ENCODE data around the gene DDX54.
"Not testable (repeated sequence)": the region's sequence is repeated elsewhere in the genome, so short reads cannot be mapped to it uniquely, and the experiment has no call there.

The DDX54 gene

DNA sequence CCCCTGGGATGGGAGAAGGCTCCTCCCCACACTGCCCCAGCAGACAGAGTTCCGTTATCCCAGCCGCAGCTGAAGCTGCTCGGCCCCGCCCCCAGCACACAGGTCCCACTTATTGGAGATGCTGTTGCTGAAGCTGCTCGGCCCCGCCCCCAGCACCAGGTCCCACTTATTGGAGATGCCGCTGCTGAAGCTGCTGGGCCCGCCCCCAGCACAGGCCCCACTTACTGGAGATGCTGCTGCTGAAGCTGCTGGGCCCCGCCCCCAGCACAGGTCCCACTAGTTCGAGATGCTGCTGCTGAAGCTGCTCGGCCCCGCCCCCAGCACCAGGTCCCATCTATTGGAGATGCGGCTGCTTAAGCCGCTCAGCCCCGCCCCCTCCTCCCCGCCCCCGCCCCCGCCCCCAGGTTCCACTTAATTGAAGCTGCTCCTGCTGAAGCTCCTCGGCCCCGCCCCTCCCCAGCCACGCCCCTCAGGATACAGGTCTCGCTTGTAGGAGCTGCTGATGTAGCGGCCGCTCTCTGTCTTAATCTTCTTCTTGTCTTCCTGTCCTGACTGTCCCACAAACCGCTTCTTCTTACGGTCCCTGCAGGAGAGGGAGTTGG lies 23.8 kb downstream of the DDX54 start:
- DNase-seq (ENCODE audit: low spot score): no peak

DNA sequence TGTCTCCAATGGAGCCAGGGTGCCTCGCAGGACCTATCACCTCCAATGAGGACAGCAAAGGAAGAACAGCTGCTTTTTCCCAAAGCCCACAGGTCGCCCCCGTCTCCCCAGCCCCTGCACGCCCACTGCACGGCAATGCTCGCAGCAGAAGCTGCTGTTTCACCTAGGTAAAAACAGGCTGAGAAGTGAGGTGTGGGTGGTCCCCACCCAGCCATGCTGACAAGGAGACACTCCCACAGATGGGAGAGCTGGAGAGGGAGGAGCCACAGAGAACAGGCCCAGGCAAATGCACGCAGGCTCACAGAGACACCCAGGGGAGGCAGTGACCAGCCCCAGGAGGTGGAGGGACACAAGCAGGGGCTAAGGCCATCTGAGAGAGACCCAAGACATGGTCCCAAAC lies 25.3 kb downstream of the DDX54 start:
- no peak for DNase-seq (ENCODE audit: low spot score)

DNA sequence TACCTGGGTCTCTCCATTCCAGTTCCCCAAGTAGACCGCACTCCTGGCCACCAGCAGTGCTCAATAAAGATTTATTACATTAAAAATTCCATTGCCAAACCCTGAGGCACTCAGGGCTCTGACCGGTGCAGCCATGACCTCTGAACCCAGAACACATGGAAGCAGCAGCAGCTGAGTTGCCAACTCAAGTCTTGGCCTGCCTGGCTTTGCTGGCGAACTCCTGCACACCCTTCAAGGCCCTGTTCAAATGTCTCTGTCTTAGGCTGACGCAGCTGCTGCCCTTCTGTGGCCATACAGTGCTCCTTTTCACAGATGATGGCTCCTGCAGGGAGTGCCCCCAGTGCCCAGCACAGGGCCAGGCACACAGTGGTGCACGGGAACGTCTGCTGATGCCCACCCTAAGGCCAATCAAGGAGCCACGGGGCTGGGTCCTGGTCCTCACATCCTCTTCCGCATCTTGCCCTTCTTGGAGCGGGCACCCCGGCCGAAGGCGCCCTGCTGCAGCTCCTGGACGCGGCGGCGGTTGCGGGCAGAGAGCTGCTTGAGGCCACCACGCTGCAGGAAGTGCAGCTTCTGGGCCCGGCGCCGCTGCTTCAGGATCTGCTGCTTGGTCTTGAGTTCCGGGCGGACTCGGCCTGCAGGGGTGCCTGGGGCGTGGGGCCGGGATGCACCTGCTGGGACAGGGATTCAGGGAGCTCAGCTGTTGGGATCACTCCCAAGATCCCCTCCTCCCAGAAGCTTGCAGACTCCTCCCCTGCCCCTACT lies 26.7 kb downstream of the DDX54 start:
- no peak for DNase-seq (ENCODE audit: low spot score)

DNA sequence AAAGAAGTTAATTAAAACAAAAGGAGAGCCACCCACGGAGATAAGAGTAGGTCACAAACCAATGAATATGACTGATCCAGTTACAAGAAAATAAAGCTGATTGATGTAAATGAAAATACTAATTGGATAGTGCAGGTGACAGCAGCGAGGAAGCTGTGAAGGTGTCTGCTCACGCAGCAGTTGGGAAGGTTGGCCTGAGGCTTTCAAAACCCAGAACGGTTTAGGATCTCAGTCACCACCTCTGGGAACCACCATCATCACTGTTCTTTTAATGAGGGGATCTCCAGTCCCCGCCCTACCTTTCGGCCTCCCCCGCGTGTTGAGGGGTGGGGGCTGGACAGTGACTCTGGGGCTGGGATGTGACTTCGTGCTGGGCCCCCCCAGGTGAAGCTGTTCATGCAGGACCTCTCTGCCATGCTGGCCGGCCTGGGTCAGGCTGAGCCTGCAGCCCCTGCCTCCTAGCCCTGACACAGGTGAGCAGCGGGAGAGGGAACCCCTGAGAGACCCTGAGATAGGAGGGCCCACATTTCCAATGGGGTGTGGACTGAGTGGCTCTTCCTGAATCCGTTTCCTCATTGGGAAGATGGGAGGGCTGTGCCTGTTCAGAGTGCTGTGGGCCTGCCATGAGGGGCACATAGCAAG lies 27.9 kb downstream of the DDX54 start:
- DNase-seq (ENCODE audit: low spot score): no peak

DNA sequence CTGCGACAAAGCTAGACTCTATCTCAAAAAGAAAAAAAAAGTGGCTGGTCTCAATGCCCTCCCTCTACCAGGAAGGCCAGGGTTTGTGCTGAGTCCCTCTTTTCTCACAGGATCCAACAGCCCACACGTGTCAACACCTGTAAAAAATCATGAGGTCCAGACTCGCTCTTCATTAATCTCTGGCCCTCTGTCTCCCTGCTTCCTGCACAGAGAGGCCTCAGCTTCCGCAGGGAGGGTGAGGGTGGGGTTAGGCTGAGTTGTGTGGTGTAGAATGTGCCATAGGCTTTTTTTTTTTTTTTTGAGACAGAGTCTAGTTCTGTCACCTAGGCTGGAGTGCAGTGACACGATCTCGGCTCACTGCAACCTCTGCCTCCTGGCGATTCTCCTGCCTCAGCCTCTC lies 29.6 kb downstream of the DDX54 start:
- DNase-seq (ENCODE audit: low spot score): no peak

DNA sequence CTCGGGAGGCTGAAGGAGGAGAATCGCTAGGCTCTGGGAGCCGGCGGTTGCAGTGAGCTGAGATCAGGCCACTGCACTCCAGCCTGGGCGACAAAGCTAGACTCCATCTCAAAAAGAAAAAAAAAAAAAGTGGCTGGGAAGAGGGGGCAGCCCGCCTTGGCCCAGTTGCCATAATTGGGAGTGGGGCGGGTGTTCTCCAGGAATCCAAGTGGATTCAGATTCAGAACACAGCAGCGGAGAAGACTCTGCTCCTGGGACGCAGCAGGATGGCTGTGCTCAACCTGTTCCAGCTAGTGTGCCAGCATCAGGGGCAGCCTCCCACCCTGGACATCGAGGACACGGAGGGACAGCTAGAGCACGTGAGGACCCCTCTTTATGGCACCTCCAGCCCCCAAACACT lies 30.2 kb downstream of the DDX54 start:
- no peak for DNase-seq (ENCODE audit: low spot score)

DNA sequence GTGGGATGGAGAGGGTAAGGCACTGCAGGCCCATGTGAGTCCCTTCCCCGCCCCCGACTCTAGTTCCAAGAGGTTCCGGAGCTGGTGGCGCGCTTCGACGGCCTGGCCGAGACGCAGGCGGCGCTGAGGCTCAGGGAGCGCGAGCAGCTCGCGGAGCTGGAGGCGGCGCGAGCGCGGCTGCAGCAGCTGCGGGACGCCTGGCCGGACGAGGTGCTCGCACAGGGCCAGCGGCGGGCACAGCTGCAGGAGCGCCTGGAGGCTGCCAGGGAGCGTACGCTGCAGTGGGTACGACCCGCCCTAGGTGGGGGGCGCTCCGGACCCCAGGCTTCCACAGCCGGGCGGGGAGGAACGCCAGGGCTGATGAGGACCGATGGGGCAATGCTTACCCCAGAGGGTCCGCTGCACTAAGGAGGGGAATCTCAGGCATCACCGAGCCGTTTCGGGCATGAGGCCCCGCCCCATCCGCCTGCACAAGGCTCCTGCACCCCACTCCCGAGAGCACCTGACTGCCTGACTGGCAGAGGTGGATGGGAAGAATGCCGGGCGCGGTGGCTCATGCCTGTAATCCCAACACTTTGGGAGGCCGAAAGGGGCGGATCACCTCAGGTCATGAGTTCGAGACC lies 30.8 kb downstream of the DDX54 start:
- no peak for DNase-seq (ENCODE audit: low spot score)

DNA sequence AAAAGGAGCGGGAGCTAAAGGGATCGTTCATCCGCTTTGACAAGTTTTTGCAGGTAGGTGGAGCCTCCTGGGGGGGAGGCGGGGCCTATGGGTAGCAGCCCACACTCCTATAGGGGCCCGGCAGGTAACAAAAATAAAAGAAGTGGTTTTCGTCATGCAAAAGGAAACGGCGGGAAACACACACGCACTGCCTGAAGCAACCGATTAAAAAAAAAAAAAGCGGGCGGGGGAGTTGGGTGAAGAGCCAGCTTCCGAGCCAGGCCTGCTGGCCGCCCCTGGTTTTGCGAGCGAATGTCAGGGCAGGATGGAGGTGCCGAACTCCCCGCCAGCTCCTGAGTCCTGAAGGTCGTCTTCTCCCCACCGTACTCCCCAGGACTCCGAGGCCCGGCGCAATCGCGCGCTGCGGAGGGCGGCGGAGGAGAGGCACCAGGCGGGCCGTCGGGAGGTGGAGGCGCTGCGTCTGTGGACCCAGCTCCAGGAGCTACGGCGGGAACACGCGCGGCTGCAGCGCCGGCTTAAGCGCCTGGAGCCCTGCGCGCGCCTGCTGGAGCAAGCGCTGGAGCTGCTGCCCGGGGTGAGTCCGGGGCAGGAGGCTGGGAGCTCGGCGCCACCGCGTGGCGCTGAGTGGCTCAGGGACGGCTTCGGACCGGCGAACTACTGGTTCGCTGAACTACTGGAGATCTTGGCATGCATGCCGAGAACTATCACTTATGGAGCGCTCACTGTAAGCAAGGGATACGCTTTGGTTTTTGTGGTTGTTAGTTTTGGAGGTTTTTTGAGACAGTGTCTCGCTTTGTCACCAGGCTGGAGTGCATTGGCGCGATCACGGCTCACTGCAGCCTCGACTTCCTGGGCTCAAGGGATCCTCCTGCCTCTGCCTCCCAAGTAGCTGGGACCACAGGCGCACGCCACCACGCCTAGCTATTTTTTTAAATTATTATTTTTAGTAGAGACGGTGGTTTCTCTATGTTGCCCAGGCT lies 32.2 kb downstream of the DDX54 start:
- peak; percentile 78 for DNase-seq (ENCODE audit: low spot score)

DNA sequence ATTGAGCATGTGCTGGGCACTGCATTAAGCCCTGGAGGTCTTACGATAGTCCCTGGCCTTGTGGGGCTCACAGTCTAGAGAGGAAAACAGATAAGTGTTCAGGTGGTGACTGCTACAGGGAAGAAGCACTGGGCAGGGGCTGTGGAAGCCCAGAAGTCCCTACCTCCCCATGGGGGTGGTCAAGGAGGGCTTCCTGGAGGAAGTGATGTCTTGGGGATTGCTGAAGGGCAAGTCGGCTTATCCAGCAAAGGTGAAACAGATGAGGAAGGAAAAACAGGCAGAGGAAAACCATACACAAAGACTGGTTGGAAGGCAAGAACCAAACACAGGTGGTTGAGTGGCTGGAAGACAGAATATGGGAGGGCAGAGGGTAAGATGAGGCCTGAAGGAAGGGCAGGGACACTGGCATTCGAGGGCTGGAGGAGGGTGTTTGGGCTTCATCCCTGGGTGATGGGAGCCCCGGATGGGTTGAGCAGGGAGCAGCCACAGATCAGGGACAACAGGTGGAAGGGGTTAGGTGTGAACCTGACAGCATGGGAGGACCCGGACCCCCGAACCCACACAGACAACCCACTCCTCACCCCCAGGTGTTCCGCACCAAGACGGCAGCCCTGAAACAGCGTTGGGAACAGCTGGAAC lies 33.0 kb downstream of the DDX54 start:
- no peak for DNase-seq (ENCODE audit: low spot score)

DNA sequence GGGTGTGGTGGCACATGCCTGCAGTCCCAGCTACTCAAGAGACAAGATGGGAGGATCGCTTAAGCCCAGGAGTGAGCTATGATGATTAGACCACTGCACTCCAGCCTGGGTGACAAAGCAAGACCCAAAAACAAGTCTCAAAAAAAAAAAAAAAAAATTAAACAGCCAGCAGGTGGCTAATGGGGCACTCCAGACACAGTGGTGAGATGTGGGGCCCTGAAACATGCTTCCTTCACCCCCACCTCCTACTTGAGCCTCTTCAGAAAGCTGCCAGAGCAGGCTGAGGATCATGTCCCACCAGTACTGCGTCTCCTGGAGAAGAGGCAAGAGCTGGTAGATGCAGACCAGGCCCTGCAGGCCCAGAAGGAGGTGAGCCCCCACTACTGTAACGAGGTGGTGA lies 33.6 kb downstream of the DDX54 start:
- DNase-seq (ENCODE audit: low spot score): no peak

DNA sequence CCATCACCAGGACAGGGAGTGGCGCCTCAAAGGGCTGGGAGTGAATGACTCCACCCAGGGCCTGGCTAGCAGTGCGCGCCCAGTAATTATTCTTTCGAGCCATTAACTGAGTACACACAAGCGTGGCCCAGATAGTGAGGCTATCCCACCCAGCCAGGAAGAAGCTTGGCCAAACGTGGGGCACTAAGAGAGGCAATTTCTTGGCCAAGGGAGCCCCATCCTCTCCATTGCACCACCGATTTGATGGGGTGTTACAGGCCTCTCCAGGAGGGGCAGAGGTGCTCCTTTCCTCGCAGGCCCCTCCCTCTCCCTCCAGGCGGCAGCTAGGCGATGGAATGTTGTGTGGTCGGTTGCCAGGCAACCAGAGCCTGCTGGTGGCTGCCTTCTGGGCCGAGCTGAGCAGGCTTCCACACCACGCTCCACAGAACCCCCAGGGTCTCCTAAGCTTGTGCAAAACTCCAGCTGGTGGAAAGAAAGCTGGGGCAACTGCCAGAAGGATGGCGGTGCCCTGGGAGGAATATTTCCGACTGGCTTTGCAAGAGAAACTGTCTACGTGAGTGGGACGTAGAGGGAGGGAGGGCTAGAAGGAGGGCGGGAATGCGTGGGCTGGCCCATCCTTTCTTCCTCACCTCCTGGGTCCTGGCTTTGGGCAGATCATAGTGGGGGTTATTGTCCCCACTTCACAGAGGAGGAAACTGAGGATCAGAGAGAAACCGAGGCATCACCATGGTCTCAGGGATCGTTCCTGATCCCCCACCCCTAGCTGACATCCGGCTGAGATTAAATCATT lies 35.7 kb downstream of the DDX54 start, which contains the start of gene CFAP73:
Gene CFAP73 (plus strand): TSS at position 364 of the 790 bp plus-strand sequence. CDS start 134 bp downstream, at position 498.
- DNase-seq (ENCODE audit: low spot score): no peak

DNA sequence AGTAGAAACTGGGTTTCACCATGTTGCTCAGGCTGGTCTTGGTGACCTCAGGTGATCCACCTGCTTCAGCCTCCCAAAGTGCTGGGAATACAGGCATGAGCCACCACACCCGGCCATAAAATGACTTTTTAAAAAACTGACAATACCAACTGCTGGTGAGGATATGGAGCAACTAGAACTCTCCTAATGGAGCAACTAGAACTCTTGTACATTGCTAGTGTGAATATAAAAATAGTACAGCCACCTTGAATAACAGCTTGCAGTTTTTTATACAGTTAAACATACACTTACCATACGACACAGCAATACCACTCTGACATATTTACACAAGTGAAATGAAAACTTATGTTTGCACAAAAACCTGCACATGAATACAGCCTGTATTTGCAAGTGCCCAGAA lies 38.3 kb downstream of the DDX54 start:
- DNase-seq (ENCODE audit: low spot score): no peak

DNA sequence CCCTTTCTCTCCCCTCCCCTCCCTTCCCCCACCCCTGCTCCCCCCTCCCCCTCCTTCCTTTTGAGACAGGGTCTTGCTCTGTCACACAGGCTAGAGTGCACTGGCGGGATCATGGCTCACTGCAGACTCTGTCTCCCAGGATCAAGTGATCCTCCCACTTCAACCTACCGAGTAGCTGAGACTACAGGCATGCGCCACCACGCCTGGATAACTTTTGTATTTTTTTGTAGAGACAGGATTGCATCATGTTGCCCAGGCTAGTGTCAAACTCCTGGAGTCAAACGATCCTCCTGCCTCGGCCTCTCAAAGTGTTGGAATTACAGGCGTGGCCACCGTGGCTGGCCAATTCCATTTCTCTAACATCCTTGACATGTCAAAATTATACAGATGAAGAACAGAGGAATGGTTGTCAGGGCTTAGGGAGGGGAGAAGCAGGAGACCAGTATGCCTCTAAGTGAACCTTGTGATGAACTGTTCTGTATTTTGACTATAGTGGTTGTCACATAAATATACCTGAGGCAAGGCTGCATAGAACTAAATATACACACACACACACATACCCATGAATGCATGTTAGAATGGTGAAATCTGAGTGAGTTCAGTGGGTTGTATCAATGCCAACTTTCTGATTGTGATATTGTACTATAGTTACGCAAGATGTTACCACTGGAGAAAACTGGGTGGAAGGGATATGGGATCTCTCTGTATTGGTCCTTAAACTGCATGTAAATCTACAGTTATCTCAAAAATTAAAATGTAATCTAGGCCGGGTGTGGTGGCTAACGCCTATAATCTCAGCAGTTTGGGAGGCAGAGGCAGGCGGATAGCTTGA lies 39.3 kb downstream of the DDX54 start:
- no peak for DNase-seq (ENCODE audit: low spot score)

DNA sequence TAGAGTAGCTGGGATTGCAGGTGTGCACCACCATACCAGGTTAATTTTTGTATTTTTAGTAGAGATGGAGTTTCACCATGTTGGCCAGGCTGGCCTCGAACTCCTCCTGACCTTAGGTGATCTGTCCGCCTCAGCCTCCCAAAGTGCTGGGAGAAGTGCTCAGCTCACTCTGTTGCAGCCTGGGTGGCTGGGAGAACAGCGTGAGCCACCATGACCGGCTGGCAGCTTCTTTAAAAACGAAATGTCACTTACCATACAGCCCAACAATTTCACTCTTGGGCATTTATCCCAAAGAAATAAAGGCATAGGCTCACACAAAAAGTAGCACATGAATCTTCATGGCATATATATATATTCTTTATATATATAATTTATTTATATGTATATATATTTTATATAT lies 40.5 kb downstream of the DDX54 start:
- no peak for DNase-seq (ENCODE audit: low spot score)

DNA sequence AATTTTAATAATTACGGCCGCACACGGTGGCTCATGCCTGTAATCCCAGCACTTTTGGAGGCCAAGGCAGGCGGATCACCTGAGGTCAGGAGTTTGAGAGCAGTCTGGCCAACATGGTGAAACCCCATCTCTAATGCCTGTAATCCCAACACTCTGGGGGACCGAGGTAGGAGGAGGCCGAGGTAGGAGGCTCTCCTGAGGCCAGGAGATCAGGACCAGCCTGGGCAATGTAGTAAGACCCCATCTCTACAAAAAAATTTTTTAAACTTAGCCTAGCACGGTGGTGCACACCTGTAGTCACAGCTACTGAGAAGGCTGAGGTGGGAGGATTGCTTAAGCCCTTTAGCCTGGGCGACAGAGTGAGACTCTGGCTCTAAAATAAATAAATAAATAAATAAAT lies 41.3 kb downstream of the DDX54 start:
- DNase-seq (ENCODE audit: low spot score): no peak

DNA sequence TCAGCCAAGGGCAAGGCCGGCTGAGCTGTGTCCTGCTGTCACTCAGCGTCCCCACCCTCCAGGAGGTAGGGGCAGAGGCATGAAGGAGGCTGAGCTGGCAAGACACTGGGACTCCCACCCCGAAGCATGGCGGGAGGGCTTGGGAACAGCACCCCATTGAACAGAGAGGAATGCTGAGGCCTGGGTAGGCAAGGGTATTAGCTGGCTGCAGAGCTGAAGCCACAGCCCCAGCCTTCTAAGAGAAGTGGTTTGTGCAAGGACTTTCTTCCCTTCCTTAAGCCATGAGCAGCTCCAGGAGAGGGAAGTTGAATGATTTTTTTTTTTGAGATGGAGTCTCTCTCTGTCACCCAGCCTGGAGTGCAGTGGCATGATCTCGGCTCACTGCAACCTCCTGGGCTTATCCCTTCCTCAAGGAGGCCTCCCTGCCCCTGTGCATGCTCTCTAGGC lies 42.4 kb downstream of the DDX54 start:
- DNase-seq (ENCODE audit: low spot score): no peak

DNA sequence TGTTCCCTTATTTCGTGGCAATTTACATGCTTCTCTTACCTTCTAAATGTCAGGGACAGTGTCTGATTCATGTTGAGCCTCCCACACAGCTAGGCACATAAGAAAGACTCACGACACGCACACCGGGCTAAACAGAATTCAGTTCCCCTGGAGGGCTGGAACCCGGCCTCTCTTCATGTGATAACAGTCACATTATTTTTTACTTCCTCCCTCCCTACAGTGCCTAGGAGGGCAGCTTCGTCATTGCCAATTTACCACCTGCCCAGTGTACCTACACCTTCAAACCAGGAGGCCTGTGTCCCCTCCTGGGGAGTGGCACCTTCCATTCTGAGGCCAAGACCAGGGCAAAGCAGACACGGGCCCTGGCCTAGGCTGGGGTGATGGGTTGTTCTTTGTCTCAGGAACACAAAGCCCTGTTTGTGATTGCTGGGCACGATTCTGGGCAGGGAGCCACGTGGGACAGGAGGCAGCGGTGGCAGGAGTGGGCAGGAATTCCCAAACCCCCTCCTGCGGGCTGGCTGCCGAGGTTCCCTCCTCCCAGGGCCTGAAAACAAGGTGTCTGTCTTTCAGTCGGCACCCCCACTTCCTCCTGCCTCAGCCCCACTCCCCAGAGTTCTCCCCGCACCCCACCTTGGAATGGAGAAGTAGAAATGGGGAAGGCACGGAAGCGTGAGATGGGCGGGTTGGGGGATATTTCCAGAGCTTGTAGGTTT lies 42.9 kb downstream of the DDX54 start:
- DNase-seq (ENCODE audit: low spot score): no peak

DNA sequence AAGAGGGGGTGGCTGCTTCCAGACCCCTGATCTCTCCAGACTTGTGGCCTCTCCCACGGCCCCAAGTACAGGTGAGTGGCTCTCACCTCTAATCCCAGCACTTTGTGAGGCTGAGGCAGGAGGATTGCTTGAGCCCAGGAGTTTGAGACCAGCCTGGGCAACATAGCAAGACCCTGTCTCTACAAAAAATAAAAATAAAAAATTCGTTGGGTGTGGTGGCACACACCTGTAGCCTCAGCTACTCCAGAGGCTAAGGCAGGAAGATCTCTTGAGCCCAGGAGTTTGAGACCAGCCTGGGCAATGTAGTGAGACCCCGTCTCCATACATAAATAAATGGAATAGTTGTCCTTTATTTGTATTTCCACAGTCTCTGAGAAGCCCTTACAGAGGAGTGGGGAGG lies 43.6 kb downstream of the DDX54 start:
- DNase-seq (ENCODE audit: low spot score): not testable (repeated sequence)

DNA sequence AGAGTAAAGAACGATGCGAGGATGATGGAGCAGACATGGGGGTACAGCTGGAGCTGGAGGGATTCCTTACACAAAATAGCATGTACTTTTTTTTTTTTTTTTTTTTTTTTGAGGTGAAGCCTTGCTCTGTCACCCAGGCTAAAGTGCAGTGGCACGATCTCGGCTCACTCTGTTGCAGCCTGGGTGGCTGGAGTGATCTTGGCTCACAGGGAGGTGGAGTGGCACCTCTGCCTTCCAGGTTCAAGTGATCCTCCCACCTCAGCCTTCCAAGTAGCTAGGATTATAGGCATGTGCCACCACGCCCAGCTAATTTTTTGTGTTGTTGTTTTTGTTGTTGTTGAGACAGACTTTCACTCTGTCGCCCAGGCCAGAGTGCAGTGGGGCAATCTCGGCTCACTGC lies 44.6 kb downstream of the DDX54 start:
- DNase-seq (ENCODE audit: low spot score): no peak

Measured in left forelimb (tissue), 1 donor.